Effector memory CD8-positive, alpha-beta T cell (primary cell): ENCODE data around the gene KBTBD12.
"Not testable (repeated sequence)": the region's sequence is repeated elsewhere in the genome, so short reads cannot be mapped to it uniquely, and the experiment has no call there.

ENCODE experiments used
- ATAC-seq: fragments of 150-1000 bp; cut with Tn5 transposase; replicated peaks from 2 replicates; pipeline ENCODE4 v1.10.0; 2021; ENCODE audit warnings: mild to moderate bottlenecking, moderate library complexity
- DNase-seq, 3 experiments: peaks; one replicate each; pipeline ENCODE4 v3.0.0; 2021
- H3K27ac Mint-ChIP-seq, 2 donors: one replicate each; pipeline ENCODE4 v1.8.0; 2022; ENCODE audit warnings: mild to moderate bottlenecking in 2 of 2, mixed read lengths in 2 of 2, moderate library complexity in 2 of 2
- H3K27me3 Mint-ChIP-seq, 2 donors: one replicate each; pipeline ENCODE4 v1.8.0; 2022; ENCODE audit warnings: mixed read lengths in 2 of 2
- H3K36me3 Mint-ChIP-seq: one replicate; pipeline ENCODE4 v1.8.0; 2022; ENCODE audit warnings: mild to moderate bottlenecking, moderate library complexity, mixed read lengths; ENCODE audit not compliant: insufficient read depth
- H3K4me1 Mint-ChIP-seq, 2 donors: one replicate each; pipeline ENCODE4 v1.8.0; 2022; ENCODE audit warnings: low read depth in 2 of 2, mixed read lengths in 2 of 2
- H3K4me3 Mint-ChIP-seq, 2 donors: one replicate each; pipeline ENCODE4 v1.8.0; 2022; ENCODE audit warnings: mild to moderate bottlenecking in 2 of 2, mixed read lengths in 2 of 2, moderate library complexity in 2 of 2
- H3K9me3 Mint-ChIP-seq, 2 donors: one replicate each; pipeline ENCODE4 v1.8.0; 2022; ENCODE audit warnings: mixed read lengths in 2 of 2

Gene KBTBD12

DNA sequence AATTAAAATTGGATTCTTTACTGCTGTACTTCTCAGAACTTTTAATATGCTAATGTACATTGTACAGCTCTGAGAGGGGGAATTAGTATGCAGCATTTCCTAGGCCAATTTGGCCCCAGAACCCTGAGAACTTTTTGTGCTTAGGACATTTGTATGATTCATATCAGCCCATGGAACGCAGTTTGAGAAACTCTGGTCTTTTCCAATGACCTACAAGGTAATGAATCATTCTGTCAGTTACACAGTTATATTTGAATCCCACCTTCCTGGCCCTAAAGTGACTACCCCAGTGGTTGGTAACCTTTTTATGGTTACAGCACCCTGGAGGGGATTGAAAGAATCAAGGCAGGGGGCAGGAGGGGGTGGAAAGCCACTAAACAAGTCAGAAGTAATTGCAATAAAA lies 25.6 kb upstream of the KBTBD12 start:
- no peak for ATAC-seq
- H3K4me3 Mint-ChIP-seq: no peak overlapping the region
- H3K27me3 Mint-ChIP-seq: peaks cover 54% of the 10 kb centered on the region in 2 donors
- H3K27ac Mint-ChIP-seq: no peak overlapping the region
- peaks cover 10 to 21% of the 10 kb centered on the region in 2 donors for H3K9me3 Mint-ChIP-seq
- H3K36me3 Mint-ChIP-seq: no peaks in the 10 kb centered on the region
- DNase-seq: no peak
- H3K4me1 Mint-ChIP-seq: no peaks in the 10 kb centered on the region

DNA sequence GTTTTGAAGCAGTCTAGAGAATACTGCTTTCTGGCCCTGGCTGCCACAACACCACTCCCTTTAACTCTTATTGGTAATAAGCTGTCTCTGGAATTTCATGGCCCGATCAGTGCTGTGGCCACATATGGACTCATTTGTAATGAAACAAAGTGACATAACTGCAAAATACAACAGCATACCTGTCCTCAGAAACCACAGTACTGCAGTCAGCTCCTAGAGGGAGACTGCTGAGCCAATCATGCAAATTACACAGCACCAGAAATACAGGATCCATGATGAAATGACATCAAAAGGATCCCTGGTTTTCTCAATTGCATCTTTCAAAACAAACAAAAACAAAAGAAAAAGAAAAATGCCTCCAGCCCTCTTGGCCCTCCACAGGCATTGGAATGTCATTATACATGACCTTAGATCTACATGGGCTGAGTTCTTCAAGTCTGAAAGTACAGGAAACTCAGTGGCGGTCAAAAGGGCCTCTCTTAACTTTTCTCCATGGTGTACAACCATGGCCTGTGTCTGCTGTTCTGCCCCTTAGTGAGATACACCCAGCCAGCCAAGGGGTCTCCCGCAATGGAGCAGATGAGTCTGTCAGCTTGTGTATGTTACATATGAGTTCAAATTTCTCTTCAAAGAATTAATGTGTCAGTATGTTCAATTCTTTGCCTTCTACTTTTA lies 24.9 kb upstream of the KBTBD12 start:
- H3K4me3 Mint-ChIP-seq: no peak overlapping the region
- H3K9me3 Mint-ChIP-seq: peaks cover 10 to 21% of the 10 kb centered on the region in 2 donors
- H3K27ac Mint-ChIP-seq: no peak overlapping the region
- H3K4me1 Mint-ChIP-seq: no peaks in the 10 kb centered on the region
- peaks cover 54% of the 10 kb centered on the region in 2 donors for H3K27me3 Mint-ChIP-seq
- DNase-seq (no peak), ATAC-seq (no peak)
- H3K36me3 Mint-ChIP-seq: no peaks in the 10 kb centered on the region

DNA sequence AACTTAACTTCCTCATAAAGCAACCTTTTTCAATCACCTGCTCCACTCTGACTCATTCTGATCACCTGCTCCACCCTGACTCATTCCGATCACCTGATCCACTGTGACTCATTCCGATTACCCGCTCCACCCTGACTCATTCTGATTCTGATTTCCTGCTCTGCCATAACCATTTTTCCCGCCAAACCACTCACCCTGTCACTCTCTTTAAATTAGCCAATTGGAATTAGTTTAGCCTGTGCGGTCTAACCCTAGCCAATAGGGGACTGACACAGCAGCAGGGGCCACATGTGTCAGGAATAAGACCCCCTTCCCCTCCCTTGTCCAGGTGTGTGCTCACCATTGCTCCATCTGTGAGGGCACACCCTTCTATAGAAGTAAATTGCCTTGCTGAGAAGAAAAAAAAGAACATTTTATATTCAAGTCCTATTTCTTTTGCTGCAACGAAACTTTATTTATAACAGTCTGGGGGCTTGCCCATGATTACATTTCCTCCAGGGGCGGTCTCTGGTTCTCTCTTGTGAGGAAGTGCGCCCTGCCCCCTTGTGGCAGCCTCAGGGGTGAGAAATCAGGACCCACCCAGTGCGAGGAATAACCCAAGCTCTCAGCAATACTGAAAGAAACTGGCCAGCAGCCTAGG lies 24.3 kb upstream of the KBTBD12 start:
- not testable (repeated sequence) for H3K27ac Mint-ChIP-seq, H3K36me3 Mint-ChIP-seq, ATAC-seq, H3K4me1 Mint-ChIP-seq, H3K4me3 Mint-ChIP-seq, DNase-seq
- peaks cover 10 to 21% of the 10 kb centered on the region in 2 donors for H3K9me3 Mint-ChIP-seq
- peaks cover 48 to 51% of the 10 kb centered on the region in 2 donors for H3K27me3 Mint-ChIP-seq

DNA sequence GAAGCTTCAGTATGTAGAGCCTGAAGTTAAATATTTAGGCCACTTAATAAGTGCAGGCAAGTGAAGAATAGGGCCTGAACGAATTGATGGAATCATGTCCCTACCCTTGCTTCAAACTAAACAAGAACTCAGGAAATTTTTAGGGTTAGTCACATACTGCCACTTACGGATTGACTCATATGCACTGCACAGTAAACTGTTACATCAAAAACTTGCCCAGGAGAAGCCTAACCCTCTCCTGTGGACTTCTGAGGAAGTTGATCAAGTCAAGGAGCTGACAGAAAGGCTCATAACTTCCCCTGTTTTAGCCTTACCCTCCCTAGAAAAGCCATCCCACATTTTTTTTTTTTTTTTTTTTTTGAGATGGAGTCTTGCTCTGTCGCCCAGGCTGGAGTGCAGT lies 20.6 kb upstream of the KBTBD12 start:
- DNase-seq (no peak), ATAC-seq (no peak)
- no peaks in the 10 kb centered on the region for H3K4me1 Mint-ChIP-seq
- H3K36me3 Mint-ChIP-seq: no peaks in the 10 kb centered on the region
- H3K4me3 Mint-ChIP-seq: no peak overlapping the region
- H3K9me3 Mint-ChIP-seq: peaks cover 10 to 21% of the 10 kb centered on the region in 2 donors
- H3K27me3 Mint-ChIP-seq: peaks cover 20 to 23% of the 10 kb centered on the region in 2 donors
- no peak overlapping the region for H3K27ac Mint-ChIP-seq

DNA sequence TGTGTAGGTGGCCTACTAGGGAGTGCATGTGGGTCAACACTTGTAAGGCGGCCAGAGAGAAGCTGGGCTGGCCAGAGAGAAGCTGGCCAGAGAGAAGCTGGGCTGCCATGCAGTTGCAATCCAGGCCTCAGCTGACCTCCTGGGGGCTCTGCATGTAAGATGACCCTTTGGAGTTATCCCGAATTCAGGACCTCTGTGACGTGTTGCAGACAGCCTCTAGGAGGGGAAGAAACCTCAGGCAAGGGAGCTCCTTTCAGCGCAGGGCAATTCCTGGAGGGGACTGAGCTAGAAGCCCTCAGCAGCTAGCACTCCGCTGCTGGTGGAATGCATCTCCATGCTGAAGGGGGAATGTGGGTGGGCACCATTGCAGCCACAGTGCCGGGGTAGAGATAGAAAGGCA lies 15.8 kb upstream of the KBTBD12 start:
- no peaks in the 10 kb centered on the region for H3K36me3 Mint-ChIP-seq
- ATAC-seq (no peak), DNase-seq (no peak)
- H3K27ac Mint-ChIP-seq: no peak overlapping the region
- no peaks in the 10 kb centered on the region for H3K4me1 Mint-ChIP-seq
- H3K4me3 Mint-ChIP-seq: no peak overlapping the region
- peaks cover 3 to 4% of the 10 kb centered on the region in 2 donors for H3K9me3 Mint-ChIP-seq
- H3K27me3 Mint-ChIP-seq: peaks cover 23 to 26% of the 10 kb centered on the region in 2 donors

DNA sequence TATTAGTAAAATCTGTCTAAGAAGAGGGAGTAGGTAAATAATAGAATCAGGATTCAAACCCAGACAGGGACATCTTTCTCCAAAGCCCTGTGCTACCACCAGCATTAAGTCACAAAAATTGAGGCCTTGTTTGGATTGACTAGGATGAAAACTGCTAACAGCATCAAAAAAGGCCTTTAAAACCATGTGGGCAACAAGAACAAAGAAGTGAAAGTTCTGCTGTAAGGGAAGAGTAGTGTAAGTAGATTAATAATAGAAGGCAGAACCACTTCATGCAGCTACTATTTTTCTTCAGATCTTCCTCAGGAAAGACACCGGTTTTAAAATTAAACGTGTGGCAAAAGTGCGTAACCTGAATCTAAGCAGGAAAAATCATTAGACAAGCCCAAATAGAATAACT lies 15.3 kb upstream of the KBTBD12 start:
- Mint-ChIP-seq H3K27me3 (peaks cover 29 to 32% of the 10 kb centered on the region in 2 donors), H3K4me1 (no peaks in the 10 kb centered on the region), H3K4me3 (no peak overlapping the region), H3K36me3 (no peaks in the 10 kb centered on the region), H3K9me3 (peaks cover 5 to 9% of the 10 kb centered on the region in 2 donors), H3K27ac (no peak overlapping the region)
- no peak for ATAC-seq
- no peak for DNase-seq

DNA sequence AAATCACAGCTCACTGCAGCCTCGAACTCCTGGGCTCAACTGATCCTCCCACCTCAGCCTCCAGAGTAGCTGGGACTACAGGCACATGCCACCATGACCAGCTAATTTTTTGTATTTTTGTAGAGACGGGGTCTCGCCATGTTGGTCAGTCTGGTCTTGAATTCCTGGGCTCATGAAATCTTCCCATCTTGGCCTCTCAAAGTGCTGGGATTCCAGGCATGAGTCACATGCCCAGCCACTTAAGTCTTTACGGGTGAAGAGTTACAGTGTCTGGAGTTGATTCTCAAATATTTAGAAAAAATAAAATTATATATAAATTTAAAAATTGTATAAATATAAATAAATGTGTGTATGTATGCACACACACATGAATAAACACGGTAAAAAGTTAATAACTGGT lies 14.5 kb upstream of the KBTBD12 start:
- H3K4me3 Mint-ChIP-seq: no peak overlapping the region
- peaks cover 35 to 40% of the 10 kb centered on the region in 2 donors for H3K27me3 Mint-ChIP-seq
- no peak overlapping the region for H3K27ac Mint-ChIP-seq
- no peaks in the 10 kb centered on the region for H3K4me1 Mint-ChIP-seq
- ATAC-seq (no peak), DNase-seq (no peak)
- peaks cover 5 to 13% of the 10 kb centered on the region in 2 donors for H3K9me3 Mint-ChIP-seq
- H3K36me3 Mint-ChIP-seq: no peaks in the 10 kb centered on the region

DNA sequence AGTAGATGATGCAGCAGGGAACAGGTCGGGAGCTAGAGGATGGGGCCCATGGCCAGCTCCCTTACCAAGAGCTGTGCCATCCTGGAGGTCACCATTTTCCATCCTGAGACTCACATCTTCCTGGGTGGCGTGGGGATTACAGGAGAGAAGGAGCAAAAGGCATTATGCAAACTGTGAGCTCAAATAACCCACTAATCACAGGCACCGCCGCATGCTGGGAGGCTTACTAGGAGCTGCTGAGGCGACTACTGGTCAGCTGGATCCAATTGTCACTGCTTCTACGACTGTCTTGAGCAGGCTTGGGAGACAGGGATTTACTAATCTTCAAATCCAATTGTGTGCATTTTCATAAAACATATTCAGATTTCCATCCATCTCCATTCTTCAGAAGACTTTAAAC lies 12.5 kb upstream of the KBTBD12 start:
- no peak for ATAC-seq
- Mint-ChIP-seq H3K4me1 (no peaks in the 10 kb centered on the region), H3K36me3 (no peaks in the 10 kb centered on the region), H3K27me3 (peaks cover 40 to 56% of the 10 kb centered on the region in 2 donors), H3K27ac (no peak overlapping the region), H3K9me3 (peaks cover 5 to 13% of the 10 kb centered on the region in 2 donors), H3K4me3 (no peak overlapping the region)
- DNase-seq: no peak

DNA sequence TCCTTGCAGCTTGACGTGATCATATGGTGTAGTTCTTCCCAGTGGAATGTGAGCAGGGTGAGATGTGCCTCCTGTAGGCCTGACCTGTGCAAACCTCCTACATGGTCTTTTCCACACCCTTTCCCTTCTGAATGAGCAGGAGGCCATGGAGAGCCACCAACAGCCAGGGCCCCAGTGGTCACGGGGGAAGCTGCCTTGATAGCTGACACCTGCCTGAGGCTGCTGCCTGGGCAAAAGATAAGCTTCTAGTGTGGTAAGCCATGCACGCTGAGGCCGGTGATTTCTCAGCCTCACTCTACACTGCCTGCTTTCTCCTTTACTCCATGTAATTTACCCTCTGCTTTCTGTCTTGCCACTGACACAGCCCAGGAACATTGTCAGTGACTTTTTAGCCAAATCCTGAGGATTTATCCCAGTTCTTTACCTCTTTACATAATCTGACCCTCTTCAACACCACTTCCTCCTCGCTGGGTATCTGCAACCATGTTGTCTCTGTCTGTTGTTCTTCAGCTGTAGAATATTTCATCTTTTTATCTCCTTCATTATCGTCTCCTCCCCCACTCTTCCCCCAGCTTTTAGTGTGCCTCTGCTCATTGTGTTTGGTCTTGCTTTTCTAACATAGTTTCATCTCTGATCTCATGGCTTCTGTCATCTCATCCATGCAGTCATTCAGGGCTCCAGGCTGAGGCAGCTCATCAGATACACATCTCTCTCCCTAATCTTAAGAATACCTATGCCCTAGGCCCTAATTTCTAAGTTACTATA lies 11.2 kb upstream of the KBTBD12 start:
- Mint-ChIP-seq H3K9me3 (peaks cover 5 to 13% of the 10 kb centered on the region in 2 donors), H3K27ac (no peak overlapping the region), H3K4me3 (no peak overlapping the region), H3K27me3 (peaks cover 49 to 57% of the 10 kb centered on the region in 2 donors), H3K4me1 (no peaks in the 10 kb centered on the region), H3K36me3 (peaks cover 3% of the 10 kb centered on the region)
- ATAC-seq: no peak
- no peak for DNase-seq

DNA sequence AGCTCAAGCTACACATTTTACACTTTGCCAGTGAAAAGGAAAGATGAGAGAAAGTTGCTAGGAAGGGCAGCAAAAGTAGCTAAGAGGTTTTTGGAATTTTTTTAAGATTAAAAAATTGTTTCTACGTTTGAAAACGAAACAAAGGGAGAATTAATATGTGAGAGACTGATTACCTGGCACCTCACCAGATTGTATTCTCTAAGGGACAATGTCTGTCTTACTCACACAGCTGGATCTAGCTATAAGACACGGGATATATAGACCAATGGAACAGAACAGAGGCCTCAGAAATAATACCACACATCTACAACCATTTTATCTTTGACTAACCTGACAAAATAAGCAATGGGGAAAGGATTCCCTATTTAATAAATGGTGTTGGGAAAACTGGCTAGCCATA lies 9.5 kb upstream of the KBTBD12 start:
- peaks cover 66 to 70% of the 10 kb centered on the region in 2 donors for H3K27me3 Mint-ChIP-seq
- ATAC-seq (no peak), DNase-seq (no peak)
- no peaks in the 10 kb centered on the region for H3K4me1 Mint-ChIP-seq
- H3K27ac Mint-ChIP-seq: no peak overlapping the region
- peaks cover 3% of the 10 kb centered on the region for H3K36me3 Mint-ChIP-seq
- peaks cover 5 to 13% of the 10 kb centered on the region in 2 donors for H3K9me3 Mint-ChIP-seq
- H3K4me3 Mint-ChIP-seq: no peak overlapping the region

DNA sequence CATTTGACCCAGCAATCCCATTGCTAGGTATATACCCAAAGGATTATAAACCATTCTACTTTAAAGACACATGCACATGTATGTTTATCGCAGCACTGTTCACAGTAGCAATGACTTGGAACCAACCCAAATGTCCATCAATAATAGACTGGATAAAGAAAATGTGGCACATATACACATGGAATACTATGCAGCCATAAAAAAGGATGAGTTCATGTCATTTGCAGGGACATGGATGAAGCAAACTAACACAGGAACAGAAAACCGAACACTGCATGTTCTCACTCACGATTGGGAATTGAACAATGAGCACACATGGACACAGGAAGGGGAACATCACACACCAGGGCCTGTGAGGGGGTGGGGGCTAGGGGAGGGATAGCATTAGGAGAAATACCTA lies 8.4 kb upstream of the KBTBD12 start:
- Mint-ChIP-seq H3K9me3 (peaks cover 5 to 13% of the 10 kb centered on the region in 2 donors), H3K27me3 (peaks cover 77 to 80% of the 10 kb centered on the region in 2 donors)
- not testable (repeated sequence) for ATAC-seq, H3K4me1 Mint-ChIP-seq, H3K36me3 Mint-ChIP-seq, H3K27ac Mint-ChIP-seq, DNase-seq, H3K4me3 Mint-ChIP-seq

DNA sequence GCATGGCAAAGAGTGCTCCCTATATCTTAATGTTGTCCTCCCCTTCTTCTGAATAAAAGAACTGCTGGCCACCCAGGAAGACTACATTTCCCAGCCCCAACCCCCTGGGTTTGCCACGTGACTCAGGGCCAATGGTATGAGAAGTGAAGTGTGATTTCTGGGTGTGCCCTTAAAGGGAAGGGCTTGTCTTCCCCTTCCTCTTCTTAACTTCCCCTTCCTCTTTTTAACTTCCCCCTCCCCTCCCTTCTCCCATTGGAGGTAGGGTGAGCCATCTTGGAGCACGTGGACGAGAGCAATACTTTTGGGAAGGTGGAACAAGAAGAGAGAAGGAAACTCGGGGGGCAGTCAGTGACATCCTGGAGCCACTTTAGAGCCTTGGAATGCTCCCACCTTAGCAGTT lies 6.8 kb upstream of the KBTBD12 start:
- H3K4me1 Mint-ChIP-seq: no peaks in the 10 kb centered on the region
- no peak for DNase-seq
- ATAC-seq: no peak
- peaks cover 5 to 13% of the 10 kb centered on the region in 2 donors for H3K9me3 Mint-ChIP-seq
- H3K27me3 Mint-ChIP-seq: peaks cover 74 to 77% of the 10 kb centered on the region in 2 donors
- no peak overlapping the region for H3K27ac Mint-ChIP-seq
- H3K4me3 Mint-ChIP-seq: no peak overlapping the region
- H3K36me3 Mint-ChIP-seq: peaks cover 3% of the 10 kb centered on the region

DNA sequence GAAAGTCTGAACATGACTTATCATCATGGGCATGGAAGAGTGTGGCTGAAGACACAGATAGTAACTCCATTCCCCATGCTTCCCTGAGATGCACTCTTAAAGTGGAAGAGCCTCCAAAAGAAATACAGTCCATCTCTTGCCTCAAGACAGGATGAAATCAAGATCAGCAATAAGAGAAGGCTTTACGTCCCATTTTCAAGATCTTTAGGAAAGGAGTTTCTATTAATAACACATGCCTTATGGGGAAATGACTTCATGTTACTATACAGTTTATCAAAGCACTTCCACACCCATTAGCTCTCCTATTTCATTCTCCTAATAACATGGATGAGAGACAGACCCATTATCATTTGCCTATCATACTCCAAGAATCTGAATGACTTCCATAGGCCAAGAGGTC lies 6.1 kb upstream of the KBTBD12 start:
- H3K27me3 Mint-ChIP-seq: peaks cover 74 to 78% of the 10 kb centered on the region in 2 donors
- peaks cover 3% of the 10 kb centered on the region for H3K36me3 Mint-ChIP-seq
- peaks cover 3 to 12% of the 10 kb centered on the region in 2 donors for H3K9me3 Mint-ChIP-seq
- no peak for ATAC-seq
- no peak overlapping the region for H3K27ac Mint-ChIP-seq
- H3K4me1 Mint-ChIP-seq: no peaks in the 10 kb centered on the region
- H3K4me3 Mint-ChIP-seq: no peak overlapping the region
- no peak for DNase-seq
